T-cell (primary cell): ENCODE measurements around the gene CELF2. TPM values are rescaled to one million over a fixed set of nuclear protein-coding genes. Genes with fewer than 3 reads are reported as not detected.

Experiments
- ATAC-seq, 4 experiments: fragments of 200-7000 bp in 3 of 4; fragments of 150-1000 bp in 1 of 4; cut with Tn5 transposase; replicated peaks in 1 of 4; 1 replicate in 3 of 4; 2 replicates in 1 of 4; pipeline ENCODE4 v1.10.0; 2021; ENCODE audit warnings: moderate library complexity in 3 of 4, mild to moderate bottlenecking in 2 of 4, moderate number of reproducible peaks in 1 of 4
- CTCF ChIA-PET, 2 donors: fragments of 300-600 bp; sonication (Branson Sonifier 250); formaldehyde crosslinking; loops; one replicate each; lab custom pipeline; 2022; ENCODE audit warnings: antibody characterized with exemption in 2 of 2; lab: Charles Lee
- POLR2A ChIA-PET, 2 donors: fragments of 300-600 bp; sonication (Branson Sonifier 250); formaldehyde crosslinking; loops; one replicate each; lab custom pipeline; 2022; ENCODE audit warnings: antibody characterized with exemption in 2 of 2; lab: Charles Lee
- DNase-seq, 35 experiments: peaks; one replicate each; pipeline versions ENCODE4 v3.0.0 to v3.0.0-alpha.2; 2013 to 2023
- H3K27ac ChIP-seq: one replicate; pipeline ENCODE4 v1.5.1; 2013; ENCODE audit warnings: low read length
- H3K27me3 ChIP-seq, 2 experiments: replicated peaks in 1 of 2; 1 replicate in 1 of 2; 2 replicates in 1 of 2; pipeline versions ENCODE4 v1.6.1 to v1.7.0; 2013; ENCODE audit warnings: low read length in 1 of 2, mixed read lengths in 1 of 2; ENCODE audit not compliant: control insufficient read depth in 2 of 2, insufficient read depth in 2 of 2; ENCODE audit errors: extremely low read depth in 1 of 2
- H3K36me3 ChIP-seq, 2 donors: 1 replicate in 1 of 2; 2 replicates in 1 of 2; pipeline versions ENCODE4 v1.6.1 to v1.7.0; 2013; ENCODE audit warnings: low read length in 1 of 2; ENCODE audit not compliant: control insufficient read depth in 2 of 2, insufficient read depth in 1 of 2; ENCODE audit errors: extremely low read depth in 1 of 2
- H3K4me1 ChIP-seq, 2 experiments: 1 replicate in 1 of 2; 2 replicates in 1 of 2; pipeline versions ENCODE4 v1.6.1 to v1.7.0; 2013; ENCODE audit warnings: low read length in 2 of 2, mixed read lengths in 1 of 2; ENCODE audit not compliant: insufficient read depth in 2 of 2, control insufficient read depth in 1 of 2; ENCODE audit errors: extremely low read depth in 1 of 2
- H3K4me3 ChIP-seq, 2 donors: 1 replicate in 1 of 2; 2 replicates in 1 of 2; pipeline versions ENCODE4 v1.5.1 to v1.7.0; 2013; ENCODE audit warnings: mild to moderate bottlenecking in 2 of 2, low read length in 1 of 2, moderate library complexity in 1 of 2; ENCODE audit not compliant: control insufficient read depth in 1 of 2; ENCODE audit errors: extremely low read depth in 1 of 2
- H3K9me3 ChIP-seq: 2 replicates; pipeline ENCODE4 v1.7.0; 2013
- H3K27ac Mint-ChIP-seq, 2 donors: one replicate each; pipeline ENCODE4 v1.8.0; 2020 to 2021; ENCODE audit warnings: mild to moderate bottlenecking in 2 of 2, mixed read lengths in 2 of 2
- H3K27me3 Mint-ChIP-seq, 2 donors: one replicate each; pipeline ENCODE4 v1.8.0; 2021 to 2022; ENCODE audit warnings: mixed read lengths in 2 of 2
- H3K36me3 Mint-ChIP-seq: one replicate; pipeline ENCODE4 v1.8.0; 2021; ENCODE audit warnings: mixed read lengths
- H3K4me1 Mint-ChIP-seq, 3 donors: one replicate each; pipeline ENCODE4 v1.8.0; 2020 to 2022; ENCODE audit warnings: mixed read lengths in 3 of 3, mild to moderate bottlenecking in 1 of 3
- H3K4me3 Mint-ChIP-seq, 3 donors: one replicate each; pipeline ENCODE4 v1.8.0; 2020 to 2022; ENCODE audit warnings: mild to moderate bottlenecking in 3 of 3, mixed read lengths in 3 of 3, moderate library complexity in 3 of 3
- H3K9me3 Mint-ChIP-seq, 3 donors: one replicate each; pipeline ENCODE4 v1.8.0; 2020 to 2022; ENCODE audit warnings: mixed read lengths in 3 of 3
- WGBS: methylation state at CpG from one replicate; pipeline ENCODE4 v1.1.5; 2013; ENCODE audit warnings: missing lambda C conversion rate; ENCODE audit not compliant: insufficient coverage; 5-methylcytosine and 5-hydroxymethylcytosine counted together
- total RNA-seq, 35 experiments: library from RNA in 6 of 35; stranded (reverse) in 6 of 35; fragments of 120-200 nt in 1 of 35; gene quantifications; one replicate each; pipeline versions ENCODE4 v1.2.1 to v1.2.4 and lab custom pipeline; 2013 to 2026

The CELF2 gene
- total RNA-seq, 5 donors from 2014 or later (not counting 1 experiment from before 2014, with no cell fraction given): 149 to 225 (median 166) TPM

DNA sequence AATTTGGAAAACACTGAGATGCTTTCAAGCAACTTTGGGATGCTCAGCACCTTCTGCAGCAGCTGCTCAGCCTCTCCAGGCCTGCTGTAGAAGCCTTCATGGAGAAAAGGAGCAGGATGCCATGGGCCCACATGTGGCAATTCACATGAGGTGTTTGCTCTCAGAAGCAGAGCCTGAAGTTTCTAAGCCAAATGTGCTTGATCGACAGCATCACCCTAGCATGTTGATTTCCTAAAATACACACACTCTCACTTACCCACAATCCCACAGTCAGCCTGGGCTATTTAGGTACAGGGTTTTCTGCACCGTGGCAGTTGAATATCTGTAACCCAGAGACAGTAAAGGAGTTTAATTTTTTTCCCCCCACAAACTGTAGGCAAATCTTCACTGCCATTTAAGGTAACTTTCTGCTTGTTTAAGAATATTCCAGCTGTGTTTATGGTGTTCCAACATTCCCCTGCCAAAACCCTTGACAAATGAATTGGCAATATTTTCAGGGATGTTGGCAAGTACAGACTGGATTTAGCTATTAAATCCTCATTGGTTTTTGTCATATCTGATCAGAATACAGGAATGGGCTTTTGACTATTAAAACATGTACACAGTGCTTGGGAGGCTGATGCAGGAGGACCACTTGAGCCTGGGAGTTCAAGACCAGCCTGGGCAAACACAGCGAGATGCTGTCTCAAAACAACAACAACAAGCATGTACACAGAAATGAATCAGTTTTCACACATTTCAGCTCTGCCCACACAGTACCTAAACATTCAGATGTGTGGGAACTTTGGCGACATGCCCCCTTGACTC, 244.2 kb downstream of the CELF2 start:
- H3K27ac ChIP-seq: no peak overlapping the region
- peaks cover 11 to 32% of the 10 kb centered on the region in 2 experiments for H3K4me1 ChIP-seq
- H3K27me3 ChIP-seq: no peaks in the 10 kb centered on the region
- ATAC-seq: peak in 2 of 4 experiments; percentile 23 to 24
- peaks cover 4 to 93% of the 10 kb centered on the region in 2 donors for H3K36me3 ChIP-seq
- Mint-ChIP-seq H3K27ac (peak overlapping the region; percentile 74 to 85), H3K4me1 (peaks cover 87 to 98% (median 92%) of the 10 kb centered on the region in 3 donors), H3K4me3 (no peak overlapping the region), H3K27me3 (no peaks in the 10 kb centered on the region), H3K9me3 (no peaks in the 10 kb centered on the region), H3K36me3 (peaks cover 66% of the 10 kb centered on the region)
- WGBS: 100% methylated on average over 1 of the region's 4 CpGs
- ChIA-PET POLR2A (interaction anchor here in 1 of 2 donors (0.6 kb wide), 1 partner anchor 19 kb away, joined by 3 read pairs; no protein-coding TSS in a partner anchor), CTCF (no interaction called here)
- no peaks in the 10 kb centered on the region for H3K9me3 ChIP-seq
- no peak overlapping the region for H3K4me3 ChIP-seq
- no peak for DNase-seq

DNA sequence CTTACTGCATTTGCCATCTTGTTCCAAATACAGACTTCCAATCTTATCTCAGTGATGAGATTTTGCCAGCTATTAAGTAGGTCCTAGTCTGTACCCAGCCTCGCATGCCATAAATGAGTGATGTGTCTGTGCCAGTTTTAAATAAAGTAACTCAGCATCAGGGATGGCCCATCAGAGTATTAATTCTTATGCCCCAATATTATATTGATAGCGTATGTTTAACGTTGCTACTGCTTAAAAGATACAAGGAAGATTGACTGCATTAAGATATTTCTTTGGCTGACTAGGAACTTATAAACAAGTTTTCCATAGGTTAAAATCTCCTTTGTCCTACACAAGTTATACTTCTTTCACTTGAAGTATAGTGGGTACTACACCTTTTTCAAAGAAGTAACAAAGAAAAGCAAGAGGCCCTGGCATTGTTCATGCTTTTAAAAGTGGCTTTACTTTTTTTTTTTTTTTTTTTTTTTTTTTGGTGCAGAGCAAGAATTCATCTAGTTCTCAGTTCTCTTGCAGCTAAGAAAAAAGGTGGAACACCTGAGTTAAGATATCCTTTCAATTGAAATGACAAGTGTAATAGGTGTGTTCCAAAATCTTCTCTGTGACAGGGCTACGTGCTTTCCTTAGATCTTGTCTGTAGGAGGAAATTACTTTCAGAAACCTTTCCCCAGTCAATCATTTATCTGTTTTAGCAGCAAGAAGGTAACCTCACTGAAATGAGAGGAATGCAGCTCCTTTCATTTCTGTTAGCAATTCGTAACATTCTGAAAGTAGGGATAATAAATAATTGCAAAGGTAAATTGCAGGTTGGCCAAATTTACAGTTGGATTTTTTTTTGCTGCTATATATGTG, 245.0 kb downstream of the CELF2 start:
- POLR2A ChIA-PET: interaction anchor here in 1 of 2 donors (0.6 to 0.7 kb wide), 2 partner anchors 39 to 93 kb away, joined by 8 read pairs; no protein-coding TSS in a partner anchor
- peak overlapping the region; percentile 74 to 85 for H3K27ac Mint-ChIP-seq
- H3K27ac ChIP-seq: no peak overlapping the region
- H3K9me3 Mint-ChIP-seq: no peaks in the 10 kb centered on the region
- no peak for DNase-seq
- WGBS: no CpG with 5 or more reads among the region's 5 CpGs
- CTCF ChIA-PET: interaction anchor here in 1 of 2 donors (1.0 kb wide), 1 partner anchor 83 kb away, joined by 3 read pairs; no protein-coding TSS in a partner anchor
- no peak overlapping the region for H3K4me3 ChIP-seq
- no peaks in the 10 kb centered on the region for H3K27me3 ChIP-seq
- peaks cover 11 to 27% of the 10 kb centered on the region in 2 experiments for H3K4me1 ChIP-seq
- H3K27me3 Mint-ChIP-seq: no peaks in the 10 kb centered on the region
- peaks cover 86 to 97% (median 92%) of the 10 kb centered on the region in 3 donors for H3K4me1 Mint-ChIP-seq
- no peak for ATAC-seq
- no peaks in the 10 kb centered on the region for H3K9me3 ChIP-seq
- no peak overlapping the region for H3K4me3 Mint-ChIP-seq
- peaks cover 9 to 94% of the 10 kb centered on the region in 2 donors for H3K36me3 ChIP-seq
- H3K36me3 Mint-ChIP-seq: peaks cover 68% of the 10 kb centered on the region

DNA sequence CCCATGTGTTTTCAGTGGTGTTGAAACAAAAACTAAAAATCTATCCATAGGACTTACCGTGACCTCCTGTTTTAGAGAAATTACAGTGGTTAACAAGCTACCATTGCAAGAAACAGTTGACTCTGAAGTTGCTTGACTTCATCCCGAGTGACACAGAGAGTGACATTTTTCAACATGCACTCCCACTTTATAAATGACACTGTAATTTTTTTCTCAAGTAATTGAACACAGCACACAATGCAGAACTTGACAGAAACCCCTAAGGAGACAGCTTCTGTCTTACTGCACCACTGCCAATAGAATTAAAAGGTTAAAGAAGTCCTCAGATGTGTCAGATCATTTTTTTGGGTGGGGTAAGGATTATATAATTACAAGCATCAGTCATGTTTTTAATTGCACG, 246.1 kb downstream of the CELF2 start:
- ChIA-PET POLR2A (interaction anchor here in 1 of 2 donors (0.6 kb wide), 1 partner anchor 488 kb away, joined by 4 read pairs; no protein-coding TSS in a partner anchor), CTCF (interaction anchor here in 1 of 2 donors (0.5 to 1.0 kb wide), 2 partner anchors 12 to 521 kb away, joined by 3 to 5 read pairs; no protein-coding TSS in a partner anchor)
- Histone ChIP-seq H3K9me3 (no peaks in the 10 kb centered on the region), H3K27ac (peak overlapping the region; percentile 26), H3K4me3 (no peak overlapping the region), H3K4me1 (peaks cover 11 to 21% of the 10 kb centered on the region in 2 experiments), H3K27me3 (no peaks in the 10 kb centered on the region), H3K36me3 (peaks cover 9 to 94% of the 10 kb centered on the region in 2 donors)
- H3K27ac Mint-ChIP-seq: peak overlapping the region; percentile 44 to 74
- no peak overlapping the region for H3K4me3 Mint-ChIP-seq
- no peaks in the 10 kb centered on the region for H3K9me3 Mint-ChIP-seq
- ATAC-seq (no peak), DNase-seq (no peak)
- H3K36me3 Mint-ChIP-seq: peaks cover 58% of the 10 kb centered on the region
- H3K27me3 Mint-ChIP-seq: no peaks in the 10 kb centered on the region
- peaks cover 76 to 94% (median 87%) of the 10 kb centered on the region in 3 donors for H3K4me1 Mint-ChIP-seq
- 75% methylated on average over 2 of the region's 3 CpGs for WGBS

DNA sequence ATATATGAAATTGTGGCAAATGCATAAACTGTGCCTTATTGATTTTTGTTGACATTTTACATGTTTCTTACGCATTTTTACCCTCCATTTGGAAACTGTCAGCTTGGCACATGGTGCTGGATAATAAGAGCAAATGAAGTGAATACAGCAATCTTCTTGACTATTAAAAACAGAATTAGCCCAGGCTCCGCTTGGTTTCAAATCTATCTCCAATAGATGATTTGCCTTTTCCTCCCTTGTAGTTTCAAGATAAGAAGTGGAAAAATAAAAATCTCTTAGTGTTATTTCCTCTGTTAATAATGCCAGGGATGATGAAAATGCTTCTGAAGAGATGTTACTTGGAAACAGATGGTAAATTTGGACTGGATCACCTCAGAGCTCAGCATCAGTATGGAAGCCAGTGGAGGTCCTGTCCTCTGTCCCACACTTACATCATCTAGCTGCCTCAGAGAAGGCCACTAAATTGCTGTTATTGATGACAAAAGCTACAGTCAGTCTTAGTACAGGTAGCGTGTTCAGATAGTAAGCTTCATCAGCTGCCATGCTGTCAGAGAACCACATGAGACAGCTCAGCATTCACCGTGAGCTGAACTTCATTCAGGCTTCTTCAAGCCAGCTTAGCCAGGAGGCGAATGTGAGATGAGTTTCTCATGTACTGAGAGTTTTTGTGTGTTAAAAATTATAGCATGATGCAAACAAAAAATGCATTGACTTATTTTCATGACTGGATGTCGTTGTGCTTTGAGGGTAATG, 246.8 kb downstream of the CELF2 start:
- Mint-ChIP-seq H3K27ac (peak overlapping the region; percentile 44 to 74), H3K36me3 (peaks cover 56% of the 10 kb centered on the region), H3K4me3 (no peak overlapping the region), H3K4me1 (peaks cover 80 to 94% (median 88%) of the 10 kb centered on the region in 3 donors), H3K9me3 (no peaks in the 10 kb centered on the region), H3K27me3 (no peaks in the 10 kb centered on the region)
- CTCF ChIA-PET: interaction anchor here in 1 of 2 donors (0.5 to 1.0 kb wide), 4 partner anchors 13 to 520 kb away, joined by 3 to 5 read pairs (median 3); no protein-coding TSS in a partner anchor
- no peak for ATAC-seq
- H3K27ac ChIP-seq: peak overlapping the region; percentile 26
- POLR2A ChIA-PET: interaction anchor here in 1 of 2 donors (0.6 kb wide), 1 partner anchor 487 kb away, joined by 4 read pairs; no protein-coding TSS in a partner anchor
- peaks cover 7 to 94% of the 10 kb centered on the region in 2 donors for H3K36me3 ChIP-seq
- no peaks in the 10 kb centered on the region for H3K9me3 ChIP-seq
- DNase-seq: no peak
- no peak overlapping the region for H3K4me3 ChIP-seq
- 89% methylated on average over 2 of the region's 6 CpGs for WGBS
- H3K4me1 ChIP-seq: peaks cover 11 to 21% of the 10 kb centered on the region in 2 experiments
- H3K27me3 ChIP-seq: no peaks in the 10 kb centered on the region

DNA sequence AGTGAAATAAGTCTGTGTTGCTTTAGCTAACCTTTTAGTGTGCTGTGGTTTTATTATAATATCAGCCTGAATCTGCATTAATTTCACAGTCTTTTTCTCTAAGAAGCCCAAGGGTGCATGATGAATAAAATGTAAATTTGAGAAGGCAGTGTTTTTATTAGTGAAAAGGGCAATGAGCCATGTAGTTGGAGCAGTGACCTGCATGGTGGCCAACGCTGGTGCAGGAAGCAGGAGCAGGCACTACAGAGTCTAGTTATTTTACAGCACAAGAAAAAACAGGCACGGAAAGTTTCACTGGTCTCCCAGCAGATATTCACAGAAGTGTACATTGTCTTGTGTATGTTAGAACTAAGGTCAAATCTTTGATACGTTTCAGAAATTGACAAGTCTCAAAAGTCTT, 247.8 kb downstream of the CELF2 start:
- Mint-ChIP-seq H3K9me3 (no peaks in the 10 kb centered on the region), H3K4me3 (no peak overlapping the region)
- 60% methylated on average over 1 of the region's 3 CpGs for WGBS

More for the DNA sequence above, 247.8 kb downstream of the CELF2 start:
- ChIA-PET POLR2A (interaction anchor here in 1 of 2 donors (0.6 kb wide), 1 partner anchor 44 kb away, joined by 4 read pairs; no protein-coding TSS in a partner anchor), CTCF (no interaction called here)
- DNase-seq: no peak
- H3K27ac ChIP-seq: no peak overlapping the region
- peaks cover 54% of the 10 kb centered on the region for H3K36me3 Mint-ChIP-seq
- H3K27ac Mint-ChIP-seq: peak overlapping the region; percentile 44 to 74
- H3K9me3 ChIP-seq: no peaks in the 10 kb centered on the region
- peaks cover 81 to 94% (median 88%) of the 10 kb centered on the region in 3 donors for H3K4me1 Mint-ChIP-seq
- H3K4me1 ChIP-seq: peaks cover 14 to 28% of the 10 kb centered on the region in 2 experiments
- no peaks in the 10 kb centered on the region for H3K27me3 ChIP-seq
- H3K36me3 ChIP-seq: peaks cover 6 to 93% of the 10 kb centered on the region in 2 donors
- no peak for ATAC-seq
- no peak overlapping the region for H3K4me3 ChIP-seq
- H3K27me3 Mint-ChIP-seq: no peaks in the 10 kb centered on the region
